HFFc6 (cell line): Measurements from ENCODE around the gene GRHL3. TPM values are rescaled to one million over a fixed set of nuclear protein-coding genes. Genes with fewer than 3 reads are reported as not detected.

Source experiments
- DNase-seq: peaks from one replicate; pipeline ENCODE4 v3.0.0-alpha.2; 2018
- H3K27ac Mint-ChIP-seq: 2 replicates; pipeline ENCODE4 v1.8.0; 2020; ENCODE audit warnings: mild to moderate bottlenecking, mixed read lengths
- H3K27me3 Mint-ChIP-seq: 2 replicates; pipeline ENCODE4 v1.8.0; 2021; ENCODE audit warnings: mild to moderate bottlenecking, moderate library complexity, mixed read lengths; ENCODE audit not compliant: insufficient read depth
- H3K36me3 Mint-ChIP-seq: 2 replicates; pipeline ENCODE4 v1.8.0; 2021; ENCODE audit warnings: low read depth, mixed read lengths
- H3K4me1 Mint-ChIP-seq: 2 replicates; pipeline ENCODE4 v1.8.0; 2020; ENCODE audit warnings: low read depth, mixed read lengths
- H3K4me3 Mint-ChIP-seq: 2 replicates; pipeline ENCODE4 v1.8.0; 2020; ENCODE audit warnings: mild to moderate bottlenecking, moderate library complexity, mixed read lengths
- H3K9me3 Mint-ChIP-seq: 2 replicates; pipeline ENCODE4 v1.8.0; 2020; ENCODE audit warnings: mild to moderate bottlenecking, mixed read lengths
- CTCF ChIP-seq: fragments of 200-600 bp; sonication (generic); IDR thresholded peaks from 2 replicates; pipeline ENCODE4 v1.5.0; 2021; ENCODE audit warnings: antibody characterized with exemption, mild to moderate bottlenecking
- total RNA-seq, 6 experiments: library from RNA; stranded (reverse); fragmentation: NEBNext Ultra II Directional; extraction: Animal tissue kit (Norgen Biotek cat#: 25700); gene quantifications; 2 replicates in 1 of 6; 3 replicates in 5 of 6; pipeline ENCODE4 v1.2.3, GENCODE V29; 2021

Gene GRHL3
- total RNA-seq, 6 experiments from 2014 or later: not detected

DNA sequence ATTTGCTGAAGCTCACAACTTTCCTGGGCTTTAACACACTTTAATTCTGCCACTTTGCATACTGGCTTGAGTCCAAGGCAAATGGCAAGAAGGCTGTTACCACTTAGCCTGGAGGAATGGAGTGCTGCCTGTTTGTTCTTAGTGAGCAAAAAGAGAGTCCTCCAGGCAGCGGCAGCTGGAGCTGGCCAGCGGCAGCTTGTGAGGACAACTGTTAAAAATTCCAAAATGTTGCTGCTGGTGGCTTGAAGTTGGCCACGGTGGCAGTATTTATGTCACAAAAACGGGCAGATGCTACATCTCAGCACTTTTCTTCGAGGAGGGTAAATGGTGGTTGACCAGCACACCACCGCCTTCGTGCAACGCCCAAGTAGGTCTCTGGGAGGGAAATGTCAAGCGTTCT is 67.1 kb downstream of the GRHL3 start:
- Mint-ChIP-seq H3K36me3 (peaks cover 33% of the 10 kb centered on the region), H3K4me3 (no peak overlapping the region), H3K9me3 (no peaks in the 10 kb centered on the region), H3K27me3 (peaks cover under 1% of the 10 kb centered on the region), H3K4me1 (peaks cover 42% of the 10 kb centered on the region), H3K27ac (no peak overlapping the region)
- TF ChIP-seq CTCF: no peak
- no peak for DNase-seq

DNA sequence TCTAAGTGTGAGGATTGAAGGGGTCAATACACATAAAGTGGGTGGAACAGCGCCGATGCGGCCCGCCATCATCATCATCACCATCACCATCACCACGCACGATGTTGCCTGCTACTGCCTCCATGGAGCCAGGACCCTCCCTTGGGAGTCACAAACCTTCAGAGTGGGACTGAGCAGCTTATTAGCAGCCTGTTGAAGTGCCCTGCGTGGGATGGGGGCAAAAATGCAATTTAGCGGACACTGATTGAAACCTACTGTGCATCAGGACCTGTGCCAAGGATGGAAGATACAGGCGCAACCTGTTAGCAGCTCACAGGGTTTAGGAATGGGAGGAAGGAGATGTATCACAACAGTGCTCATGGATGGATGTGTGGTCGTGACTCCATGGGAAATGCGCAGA is 67.8 kb downstream of the GRHL3 start:
- Mint-ChIP-seq H3K27me3 (no peaks in the 10 kb centered on the region; the same call in 1 of the 2 replicates), H3K4me3 (no peak overlapping the region), H3K9me3 (no peaks in the 10 kb centered on the region), H3K4me1 (peaks cover 49% of the 10 kb centered on the region), H3K36me3 (peaks cover 31% of the 10 kb centered on the region), H3K27ac (no peak overlapping the region)
- no peak for DNase-seq
- no peak for TF ChIP-seq CTCF

DNA sequence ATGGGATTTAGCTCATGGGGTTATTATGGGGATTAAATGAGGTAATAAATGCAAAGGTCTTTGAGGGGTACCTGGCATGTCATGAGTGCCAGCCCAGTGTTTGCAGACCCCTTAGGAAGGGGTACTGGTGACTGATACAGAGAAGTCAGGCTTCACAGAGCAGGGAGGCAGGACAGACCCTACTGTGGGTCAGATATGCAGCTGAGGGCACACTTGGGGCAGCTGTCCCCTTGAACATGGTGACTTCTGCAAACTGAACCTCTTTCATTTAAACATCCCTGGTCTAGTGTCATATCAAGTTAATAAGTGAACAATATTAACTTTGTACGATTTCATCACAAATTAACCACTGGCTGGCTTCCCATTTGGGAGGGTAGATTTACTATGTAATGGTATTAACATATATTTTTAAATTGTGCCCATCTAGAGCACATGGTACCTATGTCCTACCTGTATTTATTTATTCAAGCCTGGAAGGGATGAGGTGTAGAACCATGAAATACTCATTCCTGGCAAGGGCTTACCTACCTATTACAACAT is 68.5 kb downstream of the GRHL3 start:
- Mint-ChIP-seq H3K4me1 (peaks cover 57% of the 10 kb centered on the region), H3K9me3 (no peaks in the 10 kb centered on the region), H3K27ac (no peak overlapping the region), H3K27me3 (peaks cover 3% of the 10 kb centered on the region), H3K4me3 (no peak overlapping the region), H3K36me3 (peaks cover 30% of the 10 kb centered on the region)
- TF ChIP-seq CTCF: no peak
- no peak for DNase-seq

- Mint-ChIP-seq H3K27ac (no peak overlapping the region), H3K36me3 (peaks cover 23% of the 10 kb centered on the region), H3K4me1 (peaks cover 64% of the 10 kb centered on the region)
These were observed 69.3 kb downstream of the GRHL3 start for GRCh38 chr1:24388331-24388885.

GRCh38 chr1:24389231-24389678 is 70.1 kb downstream of the GRHL3 start:
- peaks cover 3% of the 10 kb centered on the region for H3K27me3 Mint-ChIP-seq
- H3K4me3 Mint-ChIP-seq: no peak overlapping the region
- H3K36me3 Mint-ChIP-seq: peaks cover 23% of the 10 kb centered on the region
- H3K4me1 Mint-ChIP-seq: peaks cover 64% of the 10 kb centered on the region
- H3K9me3 Mint-ChIP-seq: no peaks in the 10 kb centered on the region
- no peak overlapping the region for H3K27ac Mint-ChIP-seq
- no peak for TF ChIP-seq CTCF
- no peak for DNase-seq

More at GRCh38 chr1:24388331-24388885, 69.3 kb downstream of the GRHL3 start:
- Mint-ChIP-seq H3K4me3 (no peak overlapping the region), H3K27me3 (peaks cover 3% of the 10 kb centered on the region), H3K9me3 (no peaks in the 10 kb centered on the region)
- DNase-seq: no peak
- no peak for TF ChIP-seq CTCF
